HG03460 (cell line): ENCODE results near the gene B4GAT1.
"Not testable (repeated sequence)": the region's sequence is repeated elsewhere in the genome, so short reads cannot be mapped to it uniquely, and the experiment has no call there.

ENCODE experiments used
- ATAC-seq: cut with Tn5 transposase; IDR thresholded peaks from one replicate; pipeline ENCODE4 v1.9.1; 2021; ENCODE audit not compliant: unreplicated experiment

Gene B4GAT1

DNA sequence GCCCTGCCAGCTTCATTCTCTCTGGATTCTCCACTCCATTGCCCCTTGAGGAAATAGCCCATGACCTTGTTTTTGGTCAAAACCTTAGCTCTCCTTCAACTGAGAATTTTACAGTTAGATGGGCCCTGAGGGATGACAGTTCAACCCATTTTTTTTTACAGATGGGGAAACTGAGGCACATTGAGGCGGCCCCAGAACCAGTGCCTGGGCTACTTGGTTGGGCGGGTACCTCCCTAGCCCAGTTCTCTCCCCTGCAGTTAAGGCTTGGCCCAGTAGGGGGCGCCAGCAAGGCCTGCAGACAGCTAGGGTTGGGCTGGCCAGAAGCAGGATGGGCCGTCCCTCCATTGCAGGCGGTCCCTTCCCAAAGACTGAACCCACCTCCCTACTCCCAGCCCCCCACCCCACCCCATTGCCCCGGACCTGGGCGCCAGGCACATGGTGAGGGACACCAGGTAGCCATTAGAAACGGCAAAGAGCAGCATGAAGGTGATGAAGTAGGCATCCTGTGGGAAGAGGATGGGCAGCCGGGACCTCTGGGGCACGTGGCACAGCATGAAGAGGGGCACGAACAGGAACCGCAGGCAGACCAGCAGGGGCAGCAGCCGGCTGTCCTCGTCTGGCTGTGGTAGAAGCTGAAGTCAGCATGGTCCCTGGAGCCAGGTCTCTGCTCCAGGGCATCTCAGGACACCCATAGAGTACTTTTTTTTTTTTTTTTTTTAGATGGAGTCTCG is 16.5 kb upstream of the B4GAT1 start:
- ATAC-seq: no peak

DNA sequence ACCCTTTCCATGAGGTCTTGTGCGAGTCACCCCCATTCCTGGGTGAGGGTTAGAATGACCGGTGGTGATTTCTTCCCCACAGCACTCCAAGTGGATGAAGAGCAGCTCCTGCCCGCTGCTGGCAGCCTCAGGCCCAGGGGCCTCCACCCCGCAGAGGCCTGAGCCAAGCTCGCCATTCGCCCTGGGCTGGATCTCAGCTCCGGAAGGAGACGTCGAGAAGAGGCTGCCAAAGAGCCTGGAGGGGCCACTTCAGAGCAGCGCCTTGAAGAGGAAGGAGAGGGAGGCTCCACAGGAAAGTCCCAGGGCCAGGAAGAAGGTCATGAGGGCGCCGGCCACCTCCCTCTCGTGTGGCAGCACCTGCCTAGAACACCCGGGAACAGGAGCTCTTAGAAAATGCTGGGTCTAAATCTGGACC is 15.8 kb upstream of the B4GAT1 start:
- no peak for ATAC-seq

DNA sequence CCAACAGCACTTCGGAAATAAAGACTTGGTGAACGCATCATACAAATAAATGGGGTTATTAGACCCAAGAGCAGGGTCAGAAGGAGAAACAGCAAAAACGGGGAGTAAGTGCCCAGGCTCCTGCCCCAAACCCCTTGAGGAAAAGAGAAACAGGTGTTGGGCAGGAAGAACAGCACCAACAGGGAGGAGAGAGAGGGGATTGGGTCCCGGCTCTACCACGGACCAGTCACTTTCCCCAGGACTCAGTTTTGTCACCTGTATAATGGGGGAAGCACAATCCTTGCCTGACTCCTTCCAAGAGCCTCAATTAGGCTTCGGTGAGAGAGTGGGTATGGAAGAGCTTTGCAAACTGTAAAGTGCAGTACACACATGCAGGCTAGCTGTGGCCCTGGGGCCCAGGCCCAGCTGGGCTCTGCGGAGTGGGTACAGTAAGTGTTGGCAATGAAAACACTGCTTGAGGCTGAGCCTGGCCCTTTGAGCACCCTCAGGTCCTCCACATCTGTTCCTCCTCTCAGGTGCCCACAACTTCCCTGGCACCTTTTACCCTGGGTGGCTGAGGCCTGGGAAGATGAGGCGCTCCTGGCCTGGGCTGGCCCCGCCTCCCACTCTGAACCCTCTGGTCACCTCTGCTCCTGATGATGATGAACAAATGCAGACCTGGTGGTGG is 15.2 kb upstream of the B4GAT1 start:
- ATAC-seq: no peak

DNA sequence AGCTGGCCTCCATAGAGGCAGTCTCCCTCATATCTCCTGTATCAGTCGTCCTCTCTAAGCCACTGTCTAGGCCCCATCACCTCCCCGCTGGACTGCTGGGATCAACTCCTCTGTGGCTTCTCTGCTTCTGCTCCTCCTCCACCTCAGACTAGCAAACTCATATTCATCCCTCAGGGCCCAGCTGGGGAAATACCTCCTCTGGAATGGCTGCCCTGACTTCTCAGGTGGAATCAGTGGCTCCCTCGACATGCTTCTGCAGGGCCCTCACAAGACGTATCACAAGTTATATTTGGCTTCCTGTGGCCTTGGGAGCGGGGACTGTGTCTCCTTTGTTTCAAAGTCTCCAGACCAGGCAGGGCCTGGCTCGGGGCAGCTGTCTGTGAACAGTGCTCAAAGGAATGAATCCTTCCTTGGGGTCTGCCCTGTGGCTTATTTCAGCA is 14.1 kb upstream of the B4GAT1 start:
- ATAC-seq: no peak

DNA sequence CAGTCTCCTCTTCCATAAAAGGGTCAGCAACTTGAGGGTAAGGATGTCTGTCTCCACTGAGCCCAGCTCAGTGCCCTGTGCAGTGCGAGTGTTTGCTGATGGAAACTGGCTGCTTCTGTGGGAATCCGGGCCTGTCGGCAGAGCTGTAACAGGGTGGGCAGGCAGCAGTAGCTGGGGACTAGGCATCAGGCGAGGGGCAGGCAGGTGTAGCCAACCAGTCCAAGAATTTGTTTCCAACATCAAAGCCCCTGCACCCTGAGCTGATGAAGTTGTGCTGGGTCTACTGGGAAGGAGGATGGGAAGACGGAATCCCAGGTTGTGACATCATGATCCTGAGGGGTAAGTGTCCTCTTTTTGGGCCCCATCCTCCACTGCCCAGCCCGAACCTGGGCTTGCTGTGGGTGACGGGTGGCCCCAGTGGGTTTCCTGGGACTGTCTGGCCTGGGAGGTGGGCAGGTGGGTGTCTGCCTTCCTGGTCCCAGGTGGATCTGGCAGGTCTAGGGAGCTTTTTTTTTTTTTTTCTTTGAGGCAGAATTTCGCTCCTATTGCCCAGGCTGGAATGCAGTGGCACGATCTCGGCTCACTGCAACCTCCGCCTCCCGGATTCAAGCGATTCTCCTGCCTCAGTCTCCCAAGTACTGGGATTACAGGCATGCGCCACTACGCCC is 13.1 kb upstream of the B4GAT1 start:
- ATAC-seq: no peak

DNA sequence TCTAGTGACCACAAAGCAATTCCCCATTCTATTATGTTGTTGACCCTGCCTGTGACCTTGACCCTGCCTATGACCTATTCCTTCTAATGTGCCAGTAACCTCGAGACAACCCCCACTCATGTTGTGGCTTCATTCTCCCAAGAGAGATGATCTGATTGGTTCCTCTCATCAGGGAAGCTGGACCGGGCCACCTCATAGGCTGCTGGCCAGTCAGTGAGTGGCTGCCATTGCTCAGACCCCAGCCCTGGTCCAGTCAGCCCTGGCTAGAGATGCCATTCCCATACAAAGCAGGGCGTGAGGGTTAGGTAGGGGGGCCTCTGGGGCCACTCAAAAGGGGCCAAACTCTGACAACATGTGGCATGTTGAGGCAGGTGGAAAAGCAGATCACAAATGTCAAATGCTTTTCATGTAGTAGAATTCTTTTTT is 12.2 kb upstream of the B4GAT1 start:
- no peak for ATAC-seq

DNA sequence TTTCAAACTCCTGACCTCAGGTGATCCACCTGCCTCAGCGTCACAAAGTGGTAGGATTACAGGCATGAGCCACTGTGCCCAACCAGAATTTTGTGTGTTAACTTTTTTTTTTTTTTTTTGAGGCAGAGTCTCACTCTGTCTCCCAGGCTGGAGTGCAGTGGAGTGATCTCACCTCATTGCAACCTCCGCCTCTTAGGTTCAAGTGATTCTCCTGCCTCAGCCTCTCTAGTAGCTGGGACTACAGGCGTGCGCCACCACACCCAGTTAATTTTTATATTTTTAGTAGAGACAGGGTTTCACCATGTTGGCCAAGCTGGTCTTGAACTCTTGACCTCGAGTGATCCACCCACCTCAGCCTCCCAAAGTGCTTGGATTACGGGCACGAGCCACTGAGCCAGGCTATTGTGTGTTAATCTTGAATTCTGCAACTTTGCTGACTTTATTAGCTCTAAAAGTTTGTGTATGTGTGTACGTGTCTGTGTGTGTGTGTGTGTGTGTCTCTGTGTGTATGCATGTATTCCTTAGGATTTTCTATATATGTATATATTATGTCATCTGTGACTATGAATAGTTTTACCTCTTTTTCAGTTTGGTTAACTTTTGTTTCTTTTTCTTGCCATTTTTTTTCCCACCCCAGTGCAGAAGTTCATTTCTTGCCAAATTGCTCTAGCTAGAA is 3.3 kb upstream of the B4GAT1 start:
- not testable (repeated sequence) for ATAC-seq

DNA sequence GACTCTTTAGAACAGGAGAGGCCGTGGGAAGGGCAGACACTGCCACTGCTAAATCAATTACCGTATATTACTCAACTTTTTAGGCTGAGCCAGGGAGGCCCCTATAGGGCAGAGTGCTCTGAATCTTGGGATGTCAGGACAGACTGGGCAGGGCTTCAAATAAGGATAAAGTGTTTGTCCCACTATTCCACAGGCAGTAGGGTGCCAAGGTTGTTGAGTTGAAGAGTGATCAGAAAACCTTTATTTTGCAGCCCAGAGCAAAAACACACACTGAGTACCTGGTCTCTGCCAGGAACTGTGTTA is 1.6 kb upstream of the B4GAT1 start:
- no peak for ATAC-seq

DNA sequence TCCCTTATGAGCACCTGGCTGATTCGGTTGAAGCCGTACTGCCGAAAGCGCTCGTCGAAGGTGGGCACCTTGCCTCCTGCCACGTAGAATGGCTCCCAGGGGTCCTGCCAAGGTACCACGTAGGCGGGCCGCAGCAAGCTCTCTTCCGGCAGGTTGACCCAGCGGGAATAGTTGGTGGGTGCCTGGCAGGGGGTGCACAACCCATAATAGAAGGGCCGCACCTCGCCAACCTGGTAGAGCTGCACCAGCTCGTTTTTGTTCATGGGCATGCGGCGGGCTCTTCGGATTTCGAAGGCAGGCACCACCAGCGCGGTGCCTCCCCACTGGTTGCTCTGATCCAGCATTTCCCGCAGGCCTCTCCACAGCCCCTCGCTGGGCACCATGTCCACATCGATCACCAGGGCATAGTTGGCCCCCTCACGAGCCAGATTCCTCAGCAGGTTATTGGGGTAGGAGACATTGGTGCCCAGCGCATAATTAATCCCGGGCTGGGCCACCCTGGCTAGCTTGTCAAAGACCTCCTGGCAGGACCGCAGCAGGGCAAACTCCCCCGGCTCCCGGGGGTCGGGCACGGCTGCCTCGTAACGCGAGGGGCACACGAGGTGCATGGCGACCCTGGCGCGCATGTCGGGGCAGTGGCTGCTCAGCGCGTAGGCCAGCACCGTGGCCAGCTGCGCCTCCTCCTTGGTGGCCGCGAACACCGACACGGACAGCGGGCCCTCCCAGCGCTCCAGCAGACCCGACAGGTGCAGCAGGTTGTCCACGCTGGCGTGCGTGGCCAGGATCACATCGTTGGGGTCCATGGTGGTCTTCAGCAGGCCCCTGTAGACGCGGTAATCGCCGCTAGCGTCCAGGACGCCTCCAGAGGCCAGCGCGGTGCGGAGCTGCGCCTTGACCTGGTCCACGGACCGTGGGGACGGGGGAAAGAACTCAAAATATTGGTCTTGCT is 679 bp downstream of the B4GAT1 start:
- ATAC-seq: no peak

DNA sequence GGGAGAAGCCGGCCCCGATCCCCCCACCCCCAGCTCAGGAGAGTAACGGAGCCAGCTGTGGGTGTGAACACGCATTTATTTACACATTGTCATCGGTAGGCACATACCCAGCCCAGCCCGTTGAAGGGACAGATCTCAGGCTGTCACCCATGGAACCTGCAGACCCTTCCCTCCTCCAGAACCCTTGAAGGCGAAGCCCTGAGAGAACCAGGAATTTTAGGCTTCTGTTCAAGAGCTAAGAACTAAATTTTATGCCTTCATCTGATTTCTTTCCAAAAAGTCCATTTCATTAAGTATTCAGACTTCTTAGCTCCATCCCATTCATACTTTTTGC is 2.1 kb downstream of the B4GAT1 start:
- no peak for ATAC-seq

DNA sequence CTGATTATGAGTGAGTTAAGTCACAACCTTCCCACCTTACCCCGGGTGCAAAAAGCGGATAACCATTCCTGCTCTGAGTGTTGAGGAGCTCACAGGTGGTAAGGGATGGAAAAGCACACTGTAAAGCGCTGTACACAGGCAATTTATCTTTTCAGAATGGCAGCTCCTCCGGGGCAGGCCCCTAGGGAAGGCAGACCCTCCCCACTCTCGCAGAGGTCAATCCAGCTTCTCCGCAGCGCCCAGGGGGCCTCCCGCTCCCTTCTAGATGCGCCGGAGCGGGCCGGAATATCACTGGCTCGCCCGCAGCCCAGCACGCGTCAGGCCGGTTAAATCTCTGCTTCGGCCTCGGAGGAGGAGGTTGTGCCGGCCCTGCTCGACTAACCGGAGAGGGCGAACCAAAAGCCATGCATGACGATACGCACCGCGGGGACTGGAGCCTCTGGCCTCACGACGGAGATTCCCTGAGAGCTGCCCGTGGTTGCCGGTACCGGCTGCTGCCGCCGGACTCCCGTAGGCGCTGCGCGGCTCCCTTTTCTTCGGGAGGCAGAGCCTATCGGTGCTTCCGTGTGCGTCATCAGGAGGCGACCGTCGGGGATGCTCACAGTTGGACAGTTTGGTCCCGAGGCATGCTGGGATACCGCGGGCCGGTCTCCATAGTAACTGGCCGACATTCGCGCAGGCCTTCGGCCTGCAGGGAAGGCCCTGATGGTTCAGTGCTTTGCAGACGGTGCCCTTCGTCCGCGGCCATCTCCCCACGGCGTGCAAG is 2.7 kb downstream of the B4GAT1 start, which contains the start of gene BRMS1:
TSS of gene BRMS1 (minus strand) at position 555 of the 766 bp plus-strand sequence. CDS start 2,870 bp downstream, outside the sequence.
- peak; percentile 69 for ATAC-seq

DNA sequence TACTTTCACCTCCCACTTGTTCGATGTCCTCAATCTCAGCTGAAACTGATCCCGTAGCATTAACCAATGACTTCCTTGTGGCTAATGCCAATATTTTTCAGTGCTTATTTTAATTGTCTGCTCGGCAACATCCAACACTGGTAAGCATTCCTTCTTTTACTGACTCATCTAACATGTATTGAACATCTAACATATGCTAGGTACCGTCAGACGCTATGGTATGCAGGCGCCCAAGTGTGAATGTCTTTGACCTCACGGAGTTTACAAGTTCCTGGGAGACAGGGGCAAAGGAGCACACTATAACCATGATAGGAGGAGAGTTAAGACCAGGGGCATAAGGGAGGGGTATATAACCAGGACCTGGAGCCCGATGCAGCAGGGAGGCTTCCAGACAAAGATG is 4.3 kb downstream of the B4GAT1 start:
- ATAC-seq: no peak

DNA sequence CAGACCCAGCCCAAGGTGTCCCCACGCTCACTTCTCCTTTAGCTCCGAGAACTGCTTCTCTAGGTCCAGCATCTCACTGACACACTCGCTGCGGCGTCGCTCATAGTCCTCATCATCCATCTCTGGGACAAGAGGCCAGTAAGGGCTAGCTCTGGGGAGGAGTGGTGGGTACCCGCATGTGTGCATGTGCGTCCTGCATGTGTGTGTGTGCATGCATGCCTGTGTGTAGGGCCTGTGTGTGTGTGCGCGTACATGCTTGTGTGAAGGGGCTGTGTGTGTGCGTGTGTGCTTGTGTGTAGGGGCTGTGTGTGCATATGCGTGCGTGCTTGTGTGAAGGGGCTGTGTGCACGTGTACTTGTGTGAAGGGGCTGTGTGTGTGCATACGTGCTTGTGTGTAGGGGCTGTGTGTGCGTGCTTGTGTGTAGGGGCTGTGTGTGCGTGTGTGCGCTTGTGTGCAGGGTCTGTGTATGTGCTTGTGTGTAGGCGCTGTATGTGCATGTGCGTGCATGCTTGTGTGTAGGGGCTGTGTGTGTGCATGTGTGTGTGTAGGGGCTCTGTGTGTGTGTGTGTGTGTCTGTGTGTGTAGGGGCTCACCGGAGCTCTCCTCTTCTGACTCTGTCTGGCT is 5.8 kb downstream of the B4GAT1 start:
- ATAC-seq: no peak

DNA sequence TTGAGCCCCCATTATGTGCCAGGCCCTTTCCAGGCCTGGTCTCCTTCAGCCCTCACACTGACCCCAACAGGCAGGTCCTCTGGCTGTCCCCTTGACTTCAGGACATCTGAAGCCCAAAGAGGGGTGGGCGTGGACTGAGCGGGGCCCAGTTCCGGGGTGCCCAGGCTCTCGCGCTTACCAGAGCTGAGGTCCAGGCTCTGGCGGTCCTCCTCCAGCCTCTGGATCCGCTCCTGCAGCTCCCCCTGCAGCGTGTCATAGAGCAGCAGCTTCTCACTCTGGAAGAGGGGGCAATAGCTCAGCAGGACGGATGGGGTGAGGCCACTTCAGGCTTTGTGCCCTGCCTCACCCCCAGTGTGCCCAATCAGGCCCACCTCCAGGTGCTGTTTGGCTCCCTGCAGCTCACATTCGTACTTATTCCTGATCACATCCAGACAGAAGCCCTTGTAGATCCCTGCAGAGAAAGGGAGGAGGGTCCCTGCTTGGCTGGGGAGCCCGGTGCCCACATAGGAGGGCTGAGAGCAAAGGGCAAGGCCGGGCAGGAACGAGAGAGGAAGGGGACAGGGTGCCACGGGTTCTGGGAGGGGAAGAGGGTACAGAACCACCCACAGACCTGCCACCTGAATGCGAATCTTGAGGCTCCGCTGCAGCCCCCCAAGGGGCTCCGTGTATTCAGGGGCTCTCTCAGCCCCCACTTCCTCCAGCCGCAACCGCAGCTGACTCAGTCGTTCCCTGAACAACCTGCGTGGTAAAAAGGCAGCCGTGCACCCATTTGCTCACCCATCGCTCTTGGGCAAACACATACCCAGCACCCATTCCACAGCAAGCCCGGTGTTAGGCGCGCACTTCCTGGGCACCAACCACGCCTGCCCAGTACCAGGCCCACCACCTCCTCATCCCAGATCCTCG is 6.6 kb downstream of the B4GAT1 start:
- no peak for ATAC-seq

DNA sequence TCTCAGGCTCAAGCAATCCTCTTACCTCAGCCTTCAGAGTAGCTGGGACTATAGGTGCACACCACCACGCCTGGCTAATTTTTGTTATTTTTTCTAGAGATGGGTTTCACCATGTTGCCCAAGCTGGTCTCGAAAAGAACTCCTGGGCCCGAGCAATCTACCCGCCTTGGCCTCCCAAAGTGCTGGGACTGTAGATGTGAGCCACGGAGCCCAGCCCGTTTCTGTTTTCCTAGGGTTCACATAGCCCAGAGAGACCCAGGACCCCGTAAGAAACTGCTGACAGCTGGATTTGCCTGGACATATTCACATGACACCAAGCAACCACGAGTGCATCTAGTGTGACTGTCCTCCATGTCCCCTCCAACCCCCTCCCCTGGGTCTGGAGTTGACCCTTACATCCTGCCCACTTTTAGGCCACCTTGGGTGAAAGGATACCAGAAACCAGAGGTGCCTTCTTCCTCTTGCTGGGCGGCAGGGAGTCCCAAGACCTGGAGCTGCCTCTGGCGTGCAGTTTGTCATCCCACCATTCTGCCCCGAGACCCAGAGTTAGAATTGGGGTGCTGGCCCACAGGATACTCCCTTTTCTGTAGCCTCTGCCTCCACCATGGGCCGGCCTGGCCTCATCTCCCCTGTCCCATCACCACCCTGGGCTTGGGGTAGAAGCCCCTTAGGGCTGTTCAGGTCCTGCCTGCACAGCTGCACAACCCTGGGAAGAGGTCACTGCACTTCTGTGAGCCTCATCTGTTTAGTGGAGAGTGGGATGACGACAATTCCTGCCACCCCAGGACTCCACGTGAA is 7.5 kb downstream of the B4GAT1 start:
- no peak for ATAC-seq

DNA sequence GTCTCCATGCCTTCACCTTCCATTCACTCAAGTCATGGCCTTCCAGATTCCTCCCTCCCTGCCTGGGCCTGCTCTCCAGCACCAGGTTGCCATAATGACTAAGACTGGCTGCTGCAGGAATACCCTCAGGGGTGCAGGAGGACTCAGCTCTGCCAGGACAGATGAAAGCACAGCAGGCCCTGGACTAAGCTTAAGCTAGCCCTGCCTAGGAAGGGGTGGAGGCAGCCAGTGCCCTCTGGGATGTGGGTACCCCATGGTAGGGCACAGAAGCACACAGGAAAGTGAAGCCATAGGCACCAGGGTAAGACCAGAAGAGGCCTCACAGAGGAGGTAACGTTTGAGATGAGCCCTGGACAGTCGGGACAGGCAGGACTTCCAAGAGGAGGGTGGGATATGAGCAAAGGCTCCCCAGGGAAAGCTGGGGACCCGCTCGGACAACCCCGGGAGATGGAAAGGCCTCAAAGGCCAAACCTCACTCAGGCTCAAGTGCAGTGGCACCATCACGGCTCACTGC is 8.2 kb downstream of the B4GAT1 start:
- no peak for ATAC-seq
